ENCODE measurements around the gene PEPD.

Gene PEPD

GRCh38 chr19:33545217-33545981 is 23.8 kb upstream of the PEPD start:
- TF ChIP-seq CTCF (conservative IDR thresholded peaks at IDR 0.05) = no peak

GRCh38 chr19:33535226-33535625 is 13.6 kb upstream of the PEPD start:
- H3K27ac ChIP-seq = no peak overlapping the region
- no peak for TF ChIP-seq CTCF (conservative IDR thresholded peaks at IDR 0.05)

More at GRCh38 chr19:33545217-33545981, 23.8 kb upstream of the PEPD start:
- no peak overlapping the region for H3K27ac ChIP-seq

- no peak overlapping the region for H3K27ac ChIP-seq
- no peak for TF ChIP-seq CTCF (conservative IDR thresholded peaks at IDR 0.05)
Measured at GRCh38 chr19:33532859-33533460, 11.4 kb upstream of the PEPD start.

- H3K27ac ChIP-seq = no peak overlapping the region
- TF ChIP-seq CTCF (conservative IDR thresholded peaks at IDR 0.05) = no peak
Measured at GRCh38 chr19:33530842-33531241, 9.3 kb upstream of the PEPD start.

GRCh38 chr19:33530296-33530695 is 8.7 kb upstream of the PEPD start:
- TF ChIP-seq CTCF (conservative IDR thresholded peaks at IDR 0.05) = no peak

GRCh38 chr19:33529094-33529676 is 7.6 kb upstream of the PEPD start:
- no peak overlapping the region for H3K27ac ChIP-seq
- TF ChIP-seq CTCF (conservative IDR thresholded peaks at IDR 0.05) = no peak

More at GRCh38 chr19:33530296-33530695, 8.7 kb upstream of the PEPD start:
- H3K27ac ChIP-seq = no peak overlapping the region

GRCh38 chr19:33528404-33528803 is 6.8 kb upstream of the PEPD start:
- TF ChIP-seq CTCF (conservative IDR thresholded peaks at IDR 0.05) = no peak
- no peak overlapping the region for H3K27ac ChIP-seq
